Spleen (tissue), 7 donors: ENCODE data around the gene C7orf57.

Experiments
- CTCF ChIP-seq, 11 experiments: fragments of 200-600 bp in 7 of 11; fragments of 450-650 bp in 4 of 11; sonication (generic) in 4 of 11; IDR thresholded peaks in 8 of 11; conservative IDR thresholded peaks in 3 of 11; 1 replicate in 7 of 11; 2 replicates in 4 of 11; pipeline versions ENCODE4 v1.4.0 to v1.8.0; 2016 to 2021; ENCODE audit warnings: antibody characterized with exemption in 11 of 11, inconsistent platforms in 4 of 11, mild to moderate bottlenecking in 1 of 11
- POLR2A ChIP-seq, 3 donors: fragments of 450-650 bp; IDR thresholded peaks; one replicate each; pipeline ENCODE4 v1.5.1; 2017; ENCODE audit warnings: antibody characterized with exemption in 3 of 3, mild to moderate bottlenecking in 1 of 3
- donor health status: DM: no; HTN: no; CAD: no; lungs with moderate emphysema.
- donor health status: DM: no; HTN: no; CAD: no.
- donor health status: DM: no; HTN: no; CAD: no.

- TF ChIP-seq POLR2A (IDR thresholded peaks at IDR 0.05) (no peak), CTCF (IDR thresholded peaks at IDR 0.05 in 8 of 11, conservative IDR thresholded peaks at IDR 0.05 in 3 of 11) (no peak)
Observed at GRCh38 chr7:47999413-47999812, 35.9 kb upstream of the C7orf57 start.
